Fibroblast of upper back skin (primary cell): ENCODE results near the gene KPNA6.

Source experiments
- DNase-seq: peaks from one replicate; pipeline ENCODE4 v3.0.0-alpha.2; 2013

KPNA6 gene

DNA sequence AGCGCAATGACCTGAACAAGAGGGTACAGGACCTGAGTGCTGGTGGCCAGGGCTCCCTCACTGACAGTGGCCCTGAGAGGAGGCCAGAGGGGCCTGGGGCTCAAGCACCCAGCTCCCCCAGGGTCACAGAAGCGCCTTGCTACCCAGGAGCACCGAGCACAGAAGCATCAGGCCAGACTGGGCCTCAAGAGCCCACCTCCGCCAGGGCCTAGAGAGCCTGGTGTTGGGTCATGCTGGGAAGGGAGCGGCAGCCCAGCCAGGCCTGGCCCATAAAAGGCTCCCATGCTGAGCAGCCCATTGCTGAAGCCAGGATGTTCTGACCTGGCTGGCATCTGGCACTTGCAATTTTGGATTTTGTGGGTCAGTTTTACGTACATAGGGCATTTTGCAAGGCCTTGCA, 87.1 kb downstream of the KPNA6 start:
- no peak for DNase-seq

DNA sequence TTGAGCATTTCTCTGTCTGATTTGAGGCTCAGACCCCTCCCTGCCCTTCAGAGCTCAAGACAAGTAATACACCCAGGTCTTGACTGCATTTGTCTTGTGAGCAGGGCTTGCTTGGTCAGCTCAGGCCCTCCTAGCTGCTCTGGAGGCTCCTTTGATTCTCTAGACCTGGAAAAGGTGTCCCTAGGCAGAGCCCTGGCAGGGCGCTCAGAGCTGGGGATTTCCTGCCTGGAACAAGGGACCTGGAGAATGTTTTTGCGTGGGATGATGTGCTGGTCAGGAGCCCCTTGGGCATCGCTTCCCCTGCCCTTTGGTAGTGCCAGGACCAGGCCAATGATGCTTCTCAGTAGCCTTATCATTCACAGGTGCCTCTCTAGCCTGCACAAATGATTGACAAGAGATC, 87.7 kb downstream of the KPNA6 start:
- DNase-seq, result no peak

DNA sequence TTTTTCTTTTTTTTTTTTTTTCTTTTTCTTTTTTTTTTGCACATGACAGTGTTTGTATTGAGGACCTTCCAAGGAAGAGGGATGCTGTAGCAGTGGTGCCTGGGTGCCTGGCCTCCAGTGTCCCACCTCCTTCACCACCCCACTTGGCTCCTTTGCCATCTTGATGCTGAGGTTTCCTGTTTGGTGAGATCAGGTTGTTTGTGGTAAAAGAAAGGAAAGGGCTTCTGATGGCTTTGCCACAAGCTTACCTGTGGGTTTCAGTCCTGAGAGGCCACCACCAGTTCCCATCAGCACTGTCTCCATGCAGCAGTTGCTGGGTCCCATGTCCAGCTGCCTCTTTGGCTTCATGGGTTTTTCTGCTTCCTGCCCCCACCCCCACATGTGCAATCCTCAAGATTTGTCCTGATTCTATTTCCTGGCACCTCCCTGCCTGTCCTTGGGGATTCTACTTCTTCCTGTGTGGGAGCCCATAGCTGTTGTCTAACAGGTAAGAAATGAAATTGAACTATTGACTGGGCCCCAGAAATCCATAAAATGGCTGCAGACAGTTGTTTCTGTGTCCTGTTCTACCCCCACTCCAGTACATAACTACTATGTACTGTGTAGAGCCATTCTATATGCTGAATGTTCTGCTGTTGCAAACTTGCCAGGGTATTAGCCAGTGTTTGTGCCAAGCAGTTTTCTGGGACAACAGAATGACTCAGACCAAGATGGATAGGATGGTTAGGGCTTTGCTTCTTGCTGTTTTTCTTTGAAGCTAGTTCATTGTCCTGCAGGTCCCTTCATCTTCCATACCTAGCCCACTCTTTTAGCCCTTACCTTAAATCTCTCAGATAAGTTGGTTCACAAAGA, 88.3 kb downstream of the KPNA6 start:
- DNase-seq, result no peak

DNA sequence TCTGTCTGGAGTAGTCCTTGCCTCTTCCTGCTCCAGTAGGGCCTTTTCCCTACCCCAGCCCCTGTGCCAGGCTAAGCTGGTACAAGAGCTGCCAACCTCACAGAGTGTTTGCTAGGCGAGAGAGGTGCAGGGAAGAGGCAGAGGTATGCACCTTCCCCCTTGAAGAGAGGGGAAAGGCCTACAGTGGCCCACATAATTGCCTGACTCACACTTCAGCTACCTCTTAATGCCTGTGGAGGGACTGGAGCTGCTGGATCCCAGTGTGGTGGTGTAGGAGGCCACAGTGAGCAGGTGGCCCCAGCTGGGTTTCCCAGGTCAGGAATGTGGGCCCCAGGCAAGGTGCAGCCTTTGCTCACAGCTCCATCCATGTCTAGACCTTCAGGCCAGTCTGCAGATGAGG, 89.2 kb downstream of the KPNA6 start:
- DNase-seq, result no peak

DNA sequence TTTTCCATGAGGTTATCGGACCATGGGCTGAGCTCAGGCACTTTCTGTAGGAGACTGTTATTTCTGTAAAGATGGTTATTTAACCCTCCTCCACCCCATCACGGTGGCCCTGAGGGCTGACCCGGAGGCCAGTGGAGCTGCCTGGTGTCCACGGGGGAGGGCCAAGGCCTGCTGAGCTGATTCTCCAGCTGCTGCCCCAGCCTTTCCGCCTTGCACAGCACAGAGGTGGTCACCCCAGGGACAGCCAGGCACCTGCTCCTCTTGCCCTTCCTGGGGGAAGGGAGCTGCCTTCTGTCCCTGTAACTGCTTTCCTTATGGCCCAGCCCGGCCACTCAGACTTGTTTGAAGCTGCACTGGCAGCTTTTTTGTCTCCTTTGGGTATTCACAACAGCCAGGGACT, 90.0 kb downstream of the KPNA6 start:
- DNase-seq, result no peak

DNA sequence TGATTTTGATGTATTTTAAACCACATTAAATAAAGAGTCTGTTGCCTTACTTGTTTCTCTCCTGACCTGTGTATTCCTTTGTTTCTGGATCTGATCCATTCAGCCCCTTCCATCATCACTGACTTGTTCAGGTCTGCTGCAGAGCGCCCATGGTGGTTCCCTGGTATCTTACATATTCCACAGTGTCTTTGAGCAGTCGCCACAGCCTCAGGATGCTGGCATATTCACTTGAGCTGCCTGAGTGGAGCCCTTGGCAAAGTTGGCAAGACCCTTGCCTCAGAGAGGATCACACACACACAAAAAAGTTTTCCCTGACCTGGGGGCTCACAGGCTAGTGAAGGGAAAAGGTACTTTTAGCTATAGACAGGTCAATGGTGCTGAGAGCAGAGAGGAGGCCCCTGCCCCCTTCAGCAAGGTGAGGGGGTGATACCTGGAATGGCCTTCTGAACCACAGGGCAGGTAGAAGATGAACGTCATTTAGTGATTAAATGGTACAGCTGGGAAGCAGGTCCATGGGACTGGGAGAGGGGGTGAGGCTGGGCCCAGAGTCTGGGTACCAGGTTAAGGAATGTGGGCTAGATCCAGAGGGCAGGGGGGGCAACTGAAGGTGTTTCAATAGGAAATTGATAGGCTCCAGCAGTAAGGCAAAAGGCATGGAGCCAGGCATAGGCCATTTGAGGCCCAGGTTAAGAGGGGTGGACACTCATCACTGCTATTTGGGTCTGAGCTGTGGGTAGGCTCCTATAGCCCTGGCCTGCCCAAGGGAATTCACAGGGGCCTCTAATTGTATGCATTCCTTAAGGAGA, 90.6 kb downstream of the KPNA6 start:
- DNase-seq, result no peak

DNA sequence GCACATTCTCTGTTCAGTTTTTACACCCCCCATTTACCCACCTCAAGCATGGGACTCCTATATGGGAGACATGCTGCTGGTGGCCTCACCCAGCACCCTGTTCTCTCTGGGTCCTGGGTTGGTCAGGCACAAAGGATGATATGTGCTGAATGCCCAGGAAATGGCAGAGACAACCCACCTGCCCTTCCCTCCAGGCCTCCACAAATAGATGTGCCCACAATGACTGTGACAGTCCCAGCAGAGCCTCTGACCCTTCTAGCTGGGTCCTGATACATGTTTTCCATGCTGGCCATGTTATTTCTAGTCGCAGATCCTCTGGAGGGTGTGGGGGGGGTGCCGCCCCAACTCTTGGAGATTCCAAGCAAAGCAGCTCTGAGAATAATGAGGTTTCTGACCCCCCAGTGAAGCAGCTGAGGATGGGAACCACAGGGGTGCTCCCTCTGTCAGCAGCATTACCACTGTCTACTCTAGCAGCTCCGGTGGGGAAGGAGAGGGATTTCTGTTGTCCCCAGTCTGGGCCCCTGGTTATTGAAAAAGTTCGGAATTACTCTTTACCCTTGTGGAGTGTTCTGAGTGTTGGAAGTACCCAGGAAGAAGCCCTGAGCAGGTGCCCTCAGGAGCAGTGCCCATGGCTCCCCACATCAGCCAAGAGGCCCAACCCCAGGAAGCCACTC, 91.3 kb downstream of the KPNA6 start:
- no peak for DNase-seq

DNA sequence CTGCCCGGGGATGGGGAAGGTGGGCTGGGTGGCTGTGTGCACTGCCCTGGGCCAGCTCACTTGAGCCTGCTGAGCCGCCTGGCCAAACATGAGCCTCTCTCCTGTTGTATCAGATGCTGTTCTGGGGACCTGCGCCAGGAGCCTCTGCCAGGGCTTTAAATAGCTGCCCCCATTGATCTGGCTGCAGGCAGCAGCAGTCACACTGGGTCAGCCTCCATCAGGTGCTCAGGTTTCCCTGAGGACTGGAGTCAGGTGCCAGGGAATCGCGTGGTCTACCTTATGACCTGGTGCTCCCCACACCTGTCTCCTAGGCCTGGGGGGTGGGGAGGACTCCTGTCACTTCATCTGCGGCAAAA, 91.8 kb downstream of the KPNA6 start:
- DNase-seq, result no peak

DNA sequence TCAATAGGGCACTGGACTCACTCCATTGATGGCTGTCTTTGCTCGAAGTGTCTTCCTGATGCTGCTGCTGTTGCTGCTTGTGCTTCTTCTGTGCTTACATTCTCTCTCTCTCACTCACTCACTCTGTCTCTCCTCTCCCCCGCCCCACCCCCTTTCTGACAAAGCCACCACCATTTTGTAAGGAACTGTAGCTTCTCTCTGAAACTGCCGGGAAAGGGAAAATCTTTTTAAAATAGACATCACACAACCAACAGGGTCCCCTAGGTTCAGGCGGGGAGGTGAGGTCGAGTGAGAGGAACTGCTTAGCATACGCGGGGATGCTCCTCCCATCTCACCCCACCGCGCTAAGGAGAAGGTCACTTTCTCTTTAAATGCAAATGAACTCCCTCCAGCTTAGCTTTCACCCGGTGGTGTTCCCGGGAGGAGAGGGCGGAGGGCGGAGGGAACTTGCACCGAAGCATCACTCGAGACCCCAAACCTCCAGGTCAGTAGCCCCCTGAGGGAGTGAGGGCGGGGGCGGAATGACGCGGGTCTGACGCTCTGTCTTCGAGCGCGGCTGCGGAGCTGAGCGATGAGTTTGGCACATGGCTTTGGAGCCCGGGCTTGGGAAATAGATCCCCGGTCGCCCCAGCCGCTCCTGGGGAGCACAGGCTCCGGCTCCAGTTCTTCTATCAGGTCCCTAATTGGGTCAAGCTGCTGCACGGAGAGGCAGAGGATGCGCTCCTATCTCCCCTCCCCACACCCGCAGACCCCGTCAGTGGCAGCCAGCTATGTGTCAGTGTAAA, 92.6 kb downstream of the KPNA6 start, which contains the start of gene CCDC28B:
TSS of gene CCDC28B (plus strand) at position 370 of the 785 bp plus-strand sequence. CDS start 1,341 bp downstream, outside the sequence.
- peak; percentile 72 for DNase-seq

DNA sequence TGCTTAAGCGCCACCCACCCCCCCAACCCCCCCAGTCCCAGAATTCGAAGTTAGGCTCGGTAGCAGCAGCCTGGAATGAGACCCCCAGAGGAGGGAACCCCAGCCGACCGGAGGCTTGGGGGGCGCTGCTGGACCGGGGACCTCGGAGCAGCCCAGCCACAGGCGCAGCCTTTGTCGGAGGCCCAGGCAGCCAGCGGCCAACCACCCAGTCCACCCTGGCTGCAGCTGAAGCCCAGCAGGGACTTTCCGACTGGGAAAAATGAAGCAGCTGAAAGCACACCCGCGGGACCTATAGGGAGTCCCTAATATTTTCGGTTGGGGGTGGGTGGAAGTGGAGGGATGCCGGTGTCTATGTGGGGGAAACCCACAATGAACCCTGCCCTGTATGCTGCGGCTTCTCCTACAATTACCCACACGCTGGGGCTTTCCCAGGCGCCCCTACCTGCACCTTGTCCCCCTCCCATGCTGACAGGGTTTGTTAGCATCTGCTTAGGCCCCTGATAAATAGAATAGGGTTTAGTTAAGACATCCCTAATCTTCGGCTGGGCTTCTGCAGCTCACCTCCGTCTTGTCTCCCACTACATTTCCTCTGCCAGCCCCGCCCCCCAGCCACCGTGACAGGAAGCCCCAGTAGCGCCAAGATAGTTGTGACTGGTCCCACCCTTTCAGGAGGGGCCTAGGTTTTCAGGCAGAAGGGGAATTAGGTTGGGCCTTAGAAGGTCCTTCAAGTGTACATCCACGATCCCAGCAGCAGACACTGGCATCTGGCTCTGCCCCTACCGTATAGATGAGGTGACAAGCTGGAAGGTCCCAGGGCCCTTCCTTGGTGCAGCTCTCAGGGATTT, 93.4 kb downstream of the KPNA6 start:
- DNase-seq, result peak; percentile 49

DNA sequence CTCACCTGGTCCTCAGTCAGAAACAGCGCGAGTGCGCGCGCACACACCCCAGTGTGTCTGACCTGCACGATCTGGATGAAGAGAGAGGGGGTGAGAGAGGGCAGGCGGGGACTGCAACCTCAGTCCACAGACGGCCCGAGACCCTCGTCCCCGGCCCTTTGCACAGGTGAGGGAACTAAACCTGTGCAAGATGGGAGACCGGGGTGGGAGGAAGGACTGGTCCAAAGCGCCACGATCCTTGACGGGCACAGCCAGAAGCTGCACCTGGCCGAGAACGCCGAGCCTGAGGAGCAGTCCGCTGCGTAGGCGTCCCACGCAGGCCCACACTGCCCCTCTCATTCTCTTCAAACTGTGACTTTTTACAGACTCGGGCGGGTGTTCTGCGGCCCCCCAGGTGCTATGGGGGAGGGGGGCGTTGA, 97.1 kb downstream of the KPNA6 start:
- no peak for DNase-seq

DNA sequence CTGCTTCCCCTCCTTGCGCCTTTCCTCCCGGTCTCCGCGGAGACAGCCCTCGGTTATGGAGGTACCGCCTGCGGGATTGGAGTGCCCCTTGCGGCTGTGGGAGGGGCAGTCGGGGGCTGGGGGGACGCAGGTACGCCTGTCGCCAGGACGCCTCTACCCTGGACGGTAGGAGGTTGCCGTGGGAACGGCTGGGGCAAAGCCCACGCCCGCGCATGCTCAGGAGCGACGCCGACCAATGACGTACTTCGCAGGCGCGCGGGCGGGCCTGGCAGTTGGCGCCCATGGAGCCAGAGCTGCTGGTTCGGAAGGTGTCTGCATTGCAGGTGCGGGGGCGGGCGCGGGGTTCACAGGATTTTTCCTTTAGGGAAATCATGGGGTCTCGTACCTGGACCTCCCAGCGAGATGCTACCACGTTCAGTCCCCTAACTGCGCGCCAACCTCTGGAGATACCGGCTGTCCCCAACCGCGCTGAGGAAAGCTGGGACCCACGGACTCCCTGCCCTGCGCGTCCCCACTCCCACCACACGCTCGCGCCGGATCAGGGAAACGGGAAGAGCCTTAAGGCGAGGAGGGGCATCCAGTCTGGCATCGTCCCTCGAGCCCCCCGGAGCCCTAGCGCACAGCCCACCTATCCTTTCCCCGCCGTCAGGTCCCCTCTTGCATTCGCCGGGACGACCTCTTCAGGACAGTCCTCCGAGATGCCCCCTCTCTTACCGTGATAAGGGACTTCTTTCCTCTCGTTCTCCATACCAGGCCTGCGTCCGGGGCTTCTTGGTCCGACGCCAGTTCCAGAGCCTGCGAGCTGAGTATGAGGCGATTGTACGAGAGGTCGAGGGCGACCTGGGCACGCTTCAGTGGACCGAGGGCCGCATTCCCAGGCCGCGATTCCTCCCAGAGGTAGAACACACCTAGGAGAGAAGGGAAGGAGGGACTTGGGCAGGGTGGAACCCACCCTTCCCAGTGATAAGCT, 97.8 kb downstream of the KPNA6 start, which contains the start of gene IQCC:
TSS of gene IQCC (plus strand) at position 271 of the 970 bp plus-strand sequence. CDS start at position 282, 11 bp downstream.
- DNase-seq, result peak; percentile 75

DNA sequence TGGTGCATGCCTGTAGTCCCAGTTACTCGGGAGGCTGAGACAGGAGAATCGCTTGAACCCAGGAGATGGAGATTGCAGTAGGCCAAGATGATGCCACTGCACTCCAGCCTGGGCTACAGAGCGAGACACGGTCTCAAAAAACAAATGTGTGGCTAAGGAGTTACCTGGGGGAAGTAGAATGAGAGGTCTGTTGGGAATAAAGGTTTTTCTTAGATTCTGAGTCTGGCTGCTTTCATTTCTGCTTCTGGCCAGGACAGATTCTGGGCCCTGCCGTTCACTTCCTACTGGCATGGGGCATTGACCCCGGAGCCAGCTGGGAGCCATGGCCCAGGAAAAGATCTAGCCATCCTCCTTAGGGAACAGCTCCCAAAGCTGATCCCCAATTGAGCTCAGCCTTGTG, 100.6 kb downstream of the KPNA6 start:
- no peak for DNase-seq

DNA sequence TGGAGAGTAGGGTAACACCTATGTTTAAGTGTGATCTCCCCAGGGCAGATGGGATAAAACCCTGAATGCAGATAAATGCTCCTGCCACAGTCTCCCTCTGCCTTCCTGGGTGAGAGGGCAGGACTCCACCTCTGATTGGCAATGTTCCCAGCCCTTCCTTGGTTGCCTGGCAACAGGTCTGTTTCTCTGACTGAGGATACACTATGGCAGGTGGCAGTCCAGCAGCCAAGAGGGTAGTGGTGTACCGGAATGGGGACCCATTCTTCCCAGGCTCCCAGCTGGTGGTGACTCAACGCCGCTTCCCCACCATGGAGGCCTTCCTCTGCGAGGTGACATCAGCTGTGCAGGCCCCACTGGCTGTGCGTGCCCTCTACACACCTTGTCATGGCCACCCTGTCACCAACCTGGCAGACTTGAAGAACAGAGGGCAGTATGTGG, 101.1 kb downstream of the KPNA6 start, which contains the start of gene DCDC2B:
TSS of gene DCDC2B (plus strand) at position 199 of the 438 bp plus-strand sequence. CDS start at position 204, 5 bp downstream.
- DNase-seq, result peak; percentile 25

DNA sequence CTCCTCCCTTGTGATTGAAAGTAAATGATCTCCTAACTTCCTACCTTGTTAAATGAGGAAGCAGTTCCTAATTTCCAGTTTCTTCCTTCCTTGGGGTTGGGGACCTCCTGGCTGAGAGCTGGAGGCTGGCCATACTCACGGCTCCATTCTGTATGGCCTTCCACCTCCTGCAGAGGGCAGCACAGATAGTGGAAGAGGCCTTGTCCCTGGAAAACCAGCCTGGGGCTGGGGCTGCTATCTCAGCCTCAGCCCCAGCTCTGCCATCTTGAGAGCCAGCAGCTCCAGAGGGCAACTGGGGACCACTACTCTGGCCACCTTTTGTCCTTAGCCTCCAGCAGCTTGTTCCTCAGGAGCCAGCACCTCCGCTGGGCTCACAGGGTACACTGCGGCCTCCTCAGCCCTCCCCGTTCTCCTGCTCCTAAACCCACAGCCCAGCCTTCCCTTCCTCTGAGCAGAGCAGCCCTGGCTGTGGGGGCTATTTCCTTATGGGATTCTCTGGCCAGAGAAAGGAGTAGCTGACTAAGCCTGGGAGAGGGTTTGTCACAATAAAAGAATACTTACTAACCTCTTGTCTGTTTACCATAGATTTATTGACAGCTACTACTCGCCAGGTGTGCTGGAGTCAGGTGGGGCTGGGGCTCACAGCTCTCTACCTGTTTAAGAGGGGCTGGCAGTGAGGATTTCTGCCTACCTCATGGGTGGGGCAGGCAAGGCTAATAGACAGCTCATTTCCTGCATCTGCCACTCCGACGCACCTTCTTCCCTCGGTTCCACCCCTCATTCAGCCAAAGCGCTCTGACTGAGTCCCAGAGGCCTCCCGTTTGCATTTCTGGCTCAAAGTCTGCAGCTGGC, 108.0 kb downstream of the KPNA6 start:
- peak; percentile 61 for DNase-seq

DNA sequence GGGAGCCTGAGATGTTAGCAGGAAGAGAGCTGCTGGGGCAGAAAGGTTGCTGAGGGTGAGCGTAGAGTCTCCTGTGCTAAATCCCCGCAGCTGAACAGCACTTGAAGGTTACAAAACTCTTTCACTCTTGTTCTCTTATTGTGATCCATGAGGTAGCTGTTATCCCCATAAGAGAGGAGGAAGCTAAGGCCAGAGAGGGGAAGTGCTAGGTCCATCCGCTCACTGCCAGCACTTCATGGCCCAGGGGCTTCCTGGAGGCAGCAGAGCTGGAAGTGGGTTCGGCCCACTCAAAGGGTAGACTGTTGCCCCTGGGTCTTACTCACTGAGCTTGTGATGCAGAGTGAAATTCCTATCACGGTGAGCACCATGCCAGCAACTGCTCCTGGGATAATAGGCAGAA, 108.7 kb downstream of the KPNA6 start:
- DNase-seq, result no peak

DNA sequence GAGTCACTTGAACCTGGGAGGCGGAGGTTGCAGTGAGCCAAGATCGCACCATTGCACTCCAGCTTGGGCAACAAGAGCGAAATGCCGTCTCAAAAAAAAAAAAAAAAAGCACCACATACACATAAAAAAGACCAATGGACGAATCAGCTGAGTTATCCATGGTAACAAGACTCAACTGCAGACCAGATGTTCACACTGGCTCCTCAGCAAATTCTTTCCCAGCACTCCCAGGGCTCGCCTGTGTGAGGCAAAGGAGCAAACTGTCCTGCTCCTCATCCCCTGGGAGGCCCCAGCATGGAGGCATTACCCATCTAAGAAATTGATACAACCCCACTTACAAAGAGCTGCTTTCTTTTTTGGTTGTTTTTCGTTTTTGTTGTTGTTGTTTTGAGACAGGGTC, 111.2 kb downstream of the KPNA6 start:
- peak; percentile 32 for DNase-seq

DNA sequence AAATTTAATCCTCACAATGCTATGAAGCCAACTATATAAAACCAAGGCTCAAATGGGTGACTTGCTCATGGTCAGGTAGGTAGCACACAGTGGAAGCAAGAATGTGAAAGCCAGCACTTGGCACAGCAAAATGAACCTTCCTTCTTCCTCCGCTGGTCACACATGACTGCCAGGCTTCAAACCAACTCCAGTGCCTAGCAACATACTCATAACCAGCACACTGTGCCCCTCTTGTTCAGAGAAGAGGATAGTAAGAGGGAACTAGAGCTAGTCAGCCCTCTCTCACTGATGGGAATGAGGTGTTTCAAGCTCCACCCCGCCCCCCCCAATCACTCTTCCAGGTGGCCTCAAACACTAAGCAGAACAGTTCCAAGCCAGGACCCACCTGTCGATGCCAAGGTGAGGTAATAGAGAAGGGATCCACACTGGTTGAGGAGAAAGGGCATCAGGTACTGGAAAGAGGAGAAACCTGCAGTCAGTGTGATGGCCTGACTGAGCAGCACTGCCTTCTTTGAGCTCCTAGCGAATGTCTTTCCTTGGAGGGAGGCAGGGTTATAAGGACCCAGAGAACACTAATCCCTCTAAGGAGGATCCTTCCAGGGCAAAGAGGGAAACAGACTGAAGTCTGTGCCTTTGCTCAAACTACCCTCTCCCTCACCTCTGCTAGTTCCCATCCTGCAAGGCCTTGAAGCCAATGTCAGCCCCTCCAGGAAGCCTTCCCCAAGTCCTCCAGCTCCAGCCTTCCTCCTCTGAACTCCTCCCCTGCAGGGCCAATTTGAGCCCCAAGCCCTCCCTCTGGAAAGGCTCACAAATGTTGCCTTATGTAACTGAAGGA, 113.1 kb downstream of the KPNA6 start:
- no peak for DNase-seq
